Measurements from ENCODE around the gene ASTN2. TPM values are rescaled to one million over a fixed set of nuclear protein-coding genes. Genes with fewer than 3 reads are reported as not detected.

Gene ASTN2
- total RNA-seq, 1 experiment from 2014 or later, result 4.8 TPM

DNA sequence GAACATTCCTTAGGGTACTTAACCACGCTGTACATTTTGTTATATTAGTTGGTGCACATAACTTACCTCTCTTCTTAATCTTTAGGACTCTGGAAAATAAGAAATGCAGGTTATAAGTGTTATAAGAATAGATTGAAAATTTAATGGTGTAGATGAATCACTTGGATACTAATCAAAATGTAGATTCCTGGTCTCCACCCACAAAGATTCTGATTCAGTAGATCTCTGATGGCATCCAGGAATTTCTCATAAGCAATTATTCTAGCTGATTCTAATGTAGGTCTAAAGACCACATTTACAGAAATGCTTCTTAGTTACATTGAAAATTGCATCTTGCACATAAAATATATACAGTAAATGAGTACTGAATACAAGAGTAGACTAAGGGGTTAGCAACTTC, 38.9 kb upstream of the ASTN2 start:
- no peak overlapping the region for H3K4me2 ChIP-seq (ENCODE audit: low read length)
- no peaks in the 10 kb centered on the region for H3K36me3 ChIP-seq (ENCODE audit: control insufficient read depth in 1 of 2, insufficient read depth in 2 of 2, low read length in 2 of 2)
- TF ChIP-seq SP1 (IDR thresholded peaks at IDR 0.05; ENCODE audit: low read depth), result no peak
- no peak for TF ChIP-seq ELF1 (IDR thresholded peaks at IDR 0.05; ENCODE audit: borderline replicate concordance, low read depth)
- TF ChIP-seq RAD21 (IDR thresholded peaks at IDR 0.05; ENCODE audit: low read depth), result no peak
- no peak for TF ChIP-seq POLR2AphosphoS5 (IDR thresholded peaks at IDR 0.05; ENCODE audit: low read depth, low read length)
- TF ChIP-seq SRF (IDR thresholded peaks at IDR 0.05; ENCODE audit: low read depth), result no peak
- no peak for TF ChIP-seq FOSL1 (IDR thresholded peaks at IDR 0.05; ENCODE audit: low read depth)
- TF ChIP-seq POLR2A (IDR thresholded peaks at IDR 0.05; ENCODE audit: borderline replicate concordance, extremely low read depth, insufficient read depth, insufficient read length), result no peak
- TF ChIP-seq EZH2phosphoT487 (IDR thresholded peaks at IDR 0.05; ENCODE audit: borderline replicate concordance), result no peak
- TF ChIP-seq REST (IDR thresholded peaks at IDR 0.05; ENCODE audit: low read depth), result no peak
- TF ChIP-seq MAX (IDR thresholded peaks at IDR 0.05), result no peak
- TF ChIP-seq CTCF (IDR thresholded peaks at IDR 0.05 in 2 of 3, conservative IDR thresholded peaks at IDR 0.05 in 1 of 3; ENCODE audit: borderline replicate concordance in 1 of 3, insufficient read depth in 1 of 3, low read depth in 2 of 3, low read length in 2 of 3), result no peak
- no peak for TF ChIP-seq CEBPB (IDR thresholded peaks at IDR 0.05; ENCODE audit: low read depth)
- no peak for TF ChIP-seq EGR1 (IDR thresholded peaks at IDR 0.05; ENCODE audit: low read depth)
- TF ChIP-seq JUND (IDR thresholded peaks at IDR 0.05), result no peak
- no peak for TF ChIP-seq TCF7L2 (IDR thresholded peaks at IDR 0.05; ENCODE audit: borderline replicate concordance, extremely low read depth, insufficient read depth, insufficient read length)
- no peak for TF ChIP-seq CBX3 (IDR thresholded peaks at IDR 0.05; ENCODE audit: low read depth)
- TF ChIP-seq, protein P1, sequence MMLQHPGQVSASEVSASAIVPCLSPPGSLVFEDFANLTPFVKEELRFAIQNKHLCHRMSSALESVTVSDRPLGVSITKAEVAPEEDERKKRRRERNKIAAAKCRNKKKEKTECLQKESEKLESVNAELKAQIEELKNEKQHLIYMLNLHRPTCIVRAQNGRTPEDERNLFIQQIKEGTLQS (IDR thresholded peaks at IDR 0.05), result no peak
- TF ChIP-seq ZNF274 (IDR thresholded peaks at IDR 0.05; ENCODE audit: low read depth, low read length), result no peak
- TF ChIP-seq ZFX (IDR thresholded peaks at IDR 0.05), result no peak
- BruUV-seq (replicated peaks), result no TSS peak
- H2AFZ ChIP-seq (ENCODE audit: low read depth, low read length, poor library complexity, severe bottlenecking), result no peak overlapping the region
- no peaks in the 10 kb centered on the region; a peak in 1 of 4 replicates for H3K9me3 ChIP-seq (ENCODE audit: control insufficient read depth in 1 of 2, insufficient read depth in 1 of 2, low read depth in 1 of 2, low read length in 2 of 2)
- H3K9ac ChIP-seq (ENCODE audit: low read length), result no peak overlapping the region
- no peaks in the 10 kb centered on the region for H3K27me3 ChIP-seq (ENCODE audit: insufficient read depth, low read length)
- ChIA-PET RAD21 (ENCODE audit: low non-redundant PET in 1 of 2, low total read pairs in 2 of 2, uncharacterized antibody in 2 of 2, unreplicated experiment in 2 of 2) (no interaction called here), POLR2A (no interaction called here), CTCF (no interaction called here)
- H3K27ac ChIP-seq (ENCODE audit: low read depth, low read length), result no peak overlapping the region
- H3K9me2 ChIP-seq (ENCODE audit: insufficient read depth), result no peaks in the 10 kb centered on the region
- no peaks in the 10 kb centered on the region for H3K79me2 ChIP-seq (ENCODE audit: insufficient read depth, low read length)
- no peaks in the 10 kb centered on the region for H3K4me1 ChIP-seq (ENCODE audit: control insufficient read depth in 1 of 2, insufficient read depth in 2 of 2, low read length in 2 of 2)
- ATAC-seq (no peak), DNase-seq (ENCODE audit: low read depth, low spot score) (no peak)
- no peaks in the 10 kb centered on the region for H4K20me1 ChIP-seq (ENCODE audit: insufficient read depth)
- no peak overlapping the region for H3K4me3 ChIP-seq (replicated peaks in 1 of 2; ENCODE audit: low read depth in 1 of 2, low read length in 2 of 2)
- intact Hi-C loops (cut with micrococcal nuclease), result no loop called here
